T-helper 1 cell treated with Interleukin-12 subunit alpha and Interleukin-12 subunit beta and Interleukin-4 antibody, amounts not matched to agents 30 ng/mL and 1 ng/mL, for 36 hours (primary cell): ENCODE data around the gene ATP5IF1. TPM values are rescaled to one million over a fixed set of nuclear protein-coding genes. Genes with fewer than 3 reads are reported as not detected.

Source experiments
- intact Hi-C: fragments of 100-400 bp; cut with micrococcal nuclease; formaldehyde crosslinking; loops from one replicate; pipeline ENCODE4 v1.15.1; 2024
- total RNA-seq: library from RNA; stranded (reverse); gene quantifications from 2 replicates; pipeline ENCODE4 v1.2.3, GENCODE V29; 2022

Gene ATP5IF1
- total RNA-seq, 1 donor from 2014 or later, result 148 TPM

DNA sequence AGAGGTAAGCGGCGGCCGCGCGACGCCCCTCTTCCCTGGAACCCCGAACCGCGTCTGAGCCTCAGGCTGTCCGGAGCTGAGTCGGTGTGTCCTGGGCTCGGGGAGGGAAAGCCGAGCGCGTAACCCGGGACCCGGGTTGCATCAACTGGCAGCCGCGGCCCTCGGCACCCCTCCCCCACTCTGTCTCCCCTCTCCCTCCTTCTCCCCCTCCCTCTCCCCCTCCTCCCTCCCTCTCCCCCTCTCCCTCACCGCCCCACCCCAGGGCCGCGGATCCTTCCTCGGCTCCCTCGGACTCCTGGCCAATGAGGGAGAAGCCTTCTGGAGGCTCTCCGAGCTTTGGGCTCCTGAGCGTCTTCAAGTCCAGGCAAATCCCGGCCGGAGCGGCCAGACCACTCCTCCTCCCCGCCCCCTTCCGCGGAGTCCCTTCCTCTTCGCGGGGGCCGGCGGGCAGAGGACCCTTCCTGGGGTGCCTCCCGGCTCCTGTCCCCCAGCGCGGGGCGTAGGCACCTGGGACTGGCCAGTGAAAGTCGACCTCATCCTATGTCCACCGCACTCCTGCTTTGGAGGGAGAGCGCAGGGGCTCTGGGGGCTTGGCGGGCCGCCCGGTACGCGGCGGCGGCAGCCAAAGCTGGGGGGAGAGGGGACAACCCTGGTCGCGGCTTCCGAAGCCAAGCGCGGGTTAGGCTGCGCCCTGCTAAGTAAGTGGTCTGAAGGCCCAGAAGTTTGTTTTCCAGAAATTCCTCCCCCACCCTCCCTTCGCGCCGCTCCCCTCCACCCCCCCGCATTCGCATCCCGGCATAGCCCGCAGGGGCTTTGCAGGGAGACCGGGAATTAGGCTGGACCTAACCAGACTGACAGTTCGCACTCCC, 24.2 kb downstream of the ATP5IF1 start:
- intact Hi-C loops, result loop anchor here (1.0 to 5.0 kb wide), 9 partner anchors 12 to 667 kb away; partner anchors contain the start of genes ATP5IF1, EYA3, PHACTR4 and TRNAU1AP

DNA sequence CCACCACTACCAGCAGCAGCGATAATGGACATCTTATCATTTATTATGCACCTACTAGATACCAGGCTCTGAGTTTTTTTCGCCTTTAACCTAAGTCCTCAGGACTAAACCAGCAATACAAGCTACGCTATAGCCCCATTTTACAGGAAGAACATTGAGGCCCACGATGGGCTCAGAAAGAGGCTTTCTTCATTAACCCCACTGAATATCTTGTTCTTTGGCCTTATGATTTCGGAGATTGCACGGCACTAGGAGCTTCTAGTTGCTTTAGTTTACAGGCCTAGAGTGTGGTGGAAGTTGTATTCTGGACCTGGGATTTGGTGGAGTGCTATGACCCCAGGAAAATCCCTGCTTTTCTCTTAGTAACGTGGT, 24.9 kb downstream of the ATP5IF1 start:
- intact Hi-C loops, result no loop called here

DNA sequence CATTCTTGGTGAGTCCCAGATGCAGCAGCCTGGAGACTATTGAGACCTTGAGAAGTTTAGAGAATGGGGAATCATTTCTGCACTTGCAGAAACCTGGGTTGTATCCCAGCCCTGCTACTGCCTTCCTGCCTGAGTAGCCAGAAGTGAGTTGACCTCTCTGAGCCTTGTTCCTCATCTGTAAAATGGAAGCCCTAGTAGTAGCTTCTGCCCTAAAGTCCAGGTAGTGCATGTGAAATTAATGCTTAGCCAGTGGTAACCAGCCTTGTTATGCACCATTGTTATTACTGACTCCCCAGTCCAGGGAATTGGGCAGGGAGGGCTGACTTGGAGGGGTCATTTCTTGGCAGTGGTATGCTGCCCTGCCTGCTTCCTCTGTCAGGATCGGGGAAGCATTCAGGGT, 29.0 kb downstream of the ATP5IF1 start:
- intact Hi-C loops, result no loop called here

DNA sequence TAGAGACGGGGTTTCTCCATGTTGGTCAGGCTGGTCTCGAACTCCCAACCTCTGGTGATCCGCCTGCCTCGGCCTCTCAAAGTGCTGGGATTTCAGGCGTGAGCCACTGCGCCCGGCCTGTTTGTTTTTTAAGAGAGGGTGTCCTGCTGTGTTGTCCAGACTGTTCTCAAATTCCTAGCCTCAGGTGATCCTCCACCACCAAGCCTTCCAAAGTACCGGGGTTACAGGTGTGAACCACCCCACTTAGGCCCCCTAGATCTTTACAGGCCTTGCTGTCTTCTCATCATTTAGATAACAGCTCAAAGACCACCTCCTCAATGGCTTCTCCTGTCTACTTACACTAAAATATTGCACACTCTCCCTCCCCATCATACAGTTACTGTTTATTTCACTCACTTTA, 29.7 kb downstream of the ATP5IF1 start:
- intact Hi-C loops, result no loop called here

DNA sequence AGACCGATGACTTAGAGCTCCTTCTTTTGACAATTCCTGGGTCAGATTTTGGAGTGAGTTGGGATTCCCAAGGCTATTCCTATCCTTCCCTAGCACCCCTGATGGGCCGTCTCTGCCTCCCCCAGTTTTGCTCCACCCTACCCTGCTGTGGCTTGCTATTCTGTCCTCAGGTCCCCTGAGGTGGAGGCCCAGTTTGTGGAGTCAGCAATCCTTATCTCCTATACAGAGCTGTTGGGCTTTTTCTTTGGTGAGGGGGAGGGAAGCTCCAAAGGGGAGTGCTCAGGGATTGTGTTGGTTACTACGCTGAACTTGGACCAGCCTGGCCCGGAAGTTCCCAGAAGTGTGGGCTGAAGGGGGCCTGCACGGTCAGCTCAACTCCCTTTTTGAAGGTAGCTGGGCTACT, 31.0 kb downstream of the ATP5IF1 start:
- intact Hi-C loops, result no loop called here

DNA sequence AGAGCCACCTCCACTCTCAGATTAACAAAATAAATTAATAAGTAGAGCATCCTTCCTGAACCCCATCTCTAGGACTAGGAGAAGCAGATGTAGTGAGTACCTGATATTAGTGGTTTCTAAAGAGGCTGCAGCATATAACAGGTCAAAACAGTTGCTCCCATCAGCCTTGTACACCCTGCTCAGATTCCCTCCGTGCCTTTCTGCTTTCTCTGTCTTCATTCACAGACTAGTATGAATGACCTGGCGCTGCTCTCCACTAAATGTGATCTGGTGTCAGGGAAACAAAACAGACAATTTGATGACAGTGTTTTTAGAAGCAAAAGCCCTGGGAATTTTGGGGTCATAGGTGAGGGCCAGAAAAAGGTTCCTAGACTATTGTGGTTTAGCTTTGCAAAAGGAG, 31.7 kb downstream of the ATP5IF1 start:
- intact Hi-C loops, result no loop called here

DNA sequence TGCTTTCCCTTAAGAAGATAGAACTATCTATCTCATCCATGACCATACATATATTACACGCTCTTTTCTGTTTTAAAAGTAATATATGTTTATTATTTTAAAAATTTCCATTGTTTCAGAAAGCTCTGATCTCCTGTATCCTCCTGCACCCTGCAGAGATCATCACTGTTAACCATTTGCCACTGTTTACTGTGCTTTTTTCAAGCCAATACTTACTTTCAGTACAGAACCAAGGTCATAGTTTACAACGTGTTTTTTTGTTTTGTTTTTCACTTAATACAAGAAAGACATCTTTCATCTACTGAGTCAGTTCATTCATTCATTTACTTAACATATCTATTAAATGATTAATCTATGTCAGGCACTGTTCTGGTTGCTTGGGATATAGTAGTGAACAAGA, 33.6 kb downstream of the ATP5IF1 start:
- intact Hi-C loops, result no loop called here

DNA sequence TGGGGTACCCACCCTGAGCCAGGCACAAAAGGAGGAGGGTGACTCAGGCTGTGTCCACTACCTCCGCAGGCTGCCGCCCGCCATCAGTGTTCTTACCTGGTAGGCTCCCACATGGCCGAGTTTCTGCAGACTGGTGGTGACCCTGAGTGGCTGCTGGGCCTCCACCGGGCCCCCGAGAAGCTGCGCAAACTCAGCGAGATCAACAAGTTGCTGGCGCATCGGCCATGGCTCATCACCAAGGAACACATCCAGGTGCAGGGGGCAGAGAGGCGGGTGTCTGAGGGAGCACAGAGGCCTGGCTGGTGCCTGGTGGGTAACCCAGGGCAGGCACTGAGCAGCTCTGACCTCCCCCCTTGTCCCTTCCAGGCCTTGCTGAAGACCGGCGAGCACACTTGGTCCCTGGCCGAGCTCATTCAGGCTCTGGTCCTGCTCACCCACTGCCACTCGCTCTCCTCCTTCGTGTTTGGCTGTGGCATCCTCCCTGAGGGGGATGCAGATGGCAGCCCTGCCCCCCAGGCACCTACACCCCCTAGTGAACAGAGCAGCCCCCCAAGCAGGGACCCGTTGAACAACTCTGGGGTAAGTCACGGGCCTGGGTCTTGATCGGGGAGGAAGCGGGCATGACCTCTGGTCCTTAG, 36.4 kb downstream of the ATP5IF1 start:
- intact Hi-C loops, result no loop called here

DNA sequence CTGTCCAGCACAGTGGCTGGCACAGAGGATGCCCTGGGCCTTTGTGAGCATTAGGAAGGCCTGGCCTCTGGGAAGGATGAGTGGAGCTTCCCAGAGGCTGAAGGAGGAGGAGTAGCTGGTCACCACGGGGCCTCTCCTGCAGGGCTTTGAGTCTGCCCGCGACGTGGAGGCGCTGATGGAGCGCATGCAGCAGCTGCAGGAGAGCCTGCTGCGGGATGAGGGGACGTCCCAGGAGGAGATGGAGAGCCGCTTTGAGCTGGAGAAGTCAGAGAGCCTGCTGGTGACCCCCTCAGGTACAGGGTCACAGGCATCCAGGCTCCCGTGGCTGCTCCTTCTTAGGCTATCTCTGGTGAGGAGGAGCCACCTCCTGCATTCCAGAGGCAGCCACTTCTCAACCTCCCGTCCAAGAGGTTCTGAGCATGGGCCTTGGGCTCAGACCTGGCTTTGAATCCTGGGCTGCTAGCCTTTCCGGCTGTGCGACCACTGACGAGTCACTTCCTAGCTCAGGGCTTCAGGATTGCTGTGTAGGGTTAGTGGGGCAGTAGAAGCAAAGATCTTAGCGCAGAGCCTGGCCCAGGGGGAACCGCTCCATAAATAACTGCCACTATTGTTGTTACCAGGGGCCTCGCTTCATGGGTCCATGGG, 37.4 kb downstream of the ATP5IF1 start:
- intact Hi-C loops, result no loop called here

DNA sequence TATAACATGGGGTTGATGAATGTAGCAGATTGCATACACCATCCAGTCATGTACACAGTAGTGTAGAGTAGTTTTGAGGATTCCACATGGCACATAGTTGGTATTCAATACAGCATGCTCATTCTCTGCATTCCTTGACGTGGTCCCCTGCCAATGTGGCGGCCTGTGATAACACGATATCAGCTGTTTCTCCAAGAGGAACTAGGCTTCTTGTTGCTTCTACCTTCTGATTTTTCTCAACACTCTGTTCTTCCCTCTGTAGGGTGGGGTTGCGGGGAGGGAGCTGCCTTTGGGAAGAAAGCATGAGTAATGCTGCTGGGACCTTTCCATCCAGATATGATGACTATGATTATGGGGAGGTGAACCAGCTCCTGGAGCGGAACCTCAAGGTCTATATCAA, 42.8 kb downstream of the ATP5IF1 start:
- intact Hi-C loops, result no loop called here

DNA sequence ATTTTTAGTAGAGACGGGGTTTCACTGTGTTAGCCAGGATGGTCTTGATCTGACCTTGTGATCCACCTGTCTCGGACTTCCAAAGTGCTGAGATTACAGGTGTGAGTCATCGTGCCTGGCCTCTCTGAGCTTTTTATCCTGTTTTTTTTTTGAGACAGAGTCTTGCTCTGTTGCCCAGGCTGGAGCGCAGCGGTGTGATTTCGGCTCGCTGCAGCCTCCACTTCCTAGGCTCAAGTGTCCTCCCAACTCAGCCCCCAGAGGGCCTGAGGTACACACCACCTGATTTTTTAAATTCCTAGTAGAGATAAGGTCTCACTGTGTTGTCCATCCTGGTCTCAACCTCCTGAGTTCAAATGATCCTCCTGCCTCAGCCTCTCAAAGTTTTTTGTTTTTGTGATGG, 43.8 kb downstream of the ATP5IF1 start:
- intact Hi-C loops, result no loop called here

DNA sequence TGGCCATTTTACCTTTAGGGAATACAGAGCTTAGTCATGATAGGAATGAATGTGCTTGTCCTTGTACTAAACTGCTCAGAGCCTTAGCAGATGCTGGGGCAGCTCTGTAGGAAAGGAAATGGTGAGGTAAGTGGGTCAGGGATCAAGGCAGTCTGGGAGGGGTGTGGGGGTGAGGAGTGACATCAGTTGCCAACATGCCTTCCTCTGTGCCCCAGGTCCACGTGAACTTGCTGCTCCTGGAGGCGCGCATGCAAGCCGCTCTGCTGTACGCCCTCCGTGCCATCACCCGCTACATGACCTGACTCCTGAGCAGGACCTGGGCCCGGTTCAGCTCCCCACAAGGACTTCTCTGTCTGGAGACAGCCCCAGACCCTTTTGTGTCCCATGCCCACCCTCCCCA, 44.6 kb downstream of the ATP5IF1 start:
- intact Hi-C loops, result no loop called here

DNA sequence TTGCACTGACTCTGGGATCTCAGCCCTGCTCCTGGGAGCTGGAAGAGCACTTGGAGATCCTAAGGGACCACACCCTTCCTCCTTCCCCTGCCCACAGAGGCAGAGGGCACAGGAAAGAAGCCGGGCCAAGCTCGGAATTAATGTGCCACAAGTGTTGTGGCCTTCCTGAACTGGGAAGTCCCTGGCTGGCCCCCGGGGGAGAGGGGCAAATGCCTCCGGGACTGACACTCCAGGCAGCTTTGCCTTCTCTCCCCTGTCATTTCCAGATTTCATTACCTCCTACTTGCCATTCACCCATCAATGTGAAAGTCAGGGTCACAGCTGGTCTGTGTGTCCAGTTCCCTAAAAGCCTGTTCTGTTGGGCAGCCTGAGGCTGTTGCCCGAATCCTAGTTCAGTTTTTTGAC, 45.1 kb downstream of the ATP5IF1 start:
- intact Hi-C loops, result no loop called here

DNA sequence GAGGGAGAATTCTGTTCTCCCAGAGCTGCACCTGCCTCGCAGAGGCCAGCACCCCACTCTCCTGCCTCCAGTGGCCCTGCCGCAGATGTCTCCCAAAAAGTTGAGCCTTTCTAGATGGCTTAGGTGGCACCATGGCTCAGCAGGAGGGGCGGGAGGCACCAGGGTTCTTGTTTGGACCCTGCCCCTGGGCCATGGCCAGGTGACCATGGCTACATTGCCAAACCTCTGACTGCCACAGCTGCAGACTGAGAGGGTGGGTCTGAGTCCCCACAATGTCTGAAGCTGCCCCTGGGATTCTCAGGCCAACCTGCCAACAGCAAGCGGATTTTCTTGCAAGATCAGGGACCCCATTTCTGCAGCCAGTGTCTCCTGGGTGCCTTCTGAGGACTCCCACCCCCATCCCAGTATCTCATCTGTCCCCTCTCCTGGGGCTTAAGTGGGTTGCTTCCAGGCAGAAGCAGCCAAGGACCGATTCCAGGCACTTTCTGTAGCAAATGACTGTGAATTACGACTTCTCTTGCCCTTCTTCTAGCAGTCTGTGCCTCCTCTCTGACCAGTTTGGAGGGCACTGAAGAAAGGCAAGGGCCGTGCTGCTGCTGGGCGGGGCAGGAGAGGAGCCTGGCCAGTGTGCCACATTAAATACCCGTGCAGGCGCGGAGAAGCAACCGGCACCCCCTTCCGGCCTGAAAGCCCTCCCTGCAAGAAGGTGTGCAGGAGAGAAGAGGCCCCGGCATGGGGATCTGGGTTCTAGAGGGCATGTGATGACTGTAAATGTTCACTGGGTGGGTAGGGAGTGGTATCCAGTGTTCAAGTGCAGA, 45.9 kb downstream of the ATP5IF1 start:
- intact Hi-C loops, result no loop called here

DNA sequence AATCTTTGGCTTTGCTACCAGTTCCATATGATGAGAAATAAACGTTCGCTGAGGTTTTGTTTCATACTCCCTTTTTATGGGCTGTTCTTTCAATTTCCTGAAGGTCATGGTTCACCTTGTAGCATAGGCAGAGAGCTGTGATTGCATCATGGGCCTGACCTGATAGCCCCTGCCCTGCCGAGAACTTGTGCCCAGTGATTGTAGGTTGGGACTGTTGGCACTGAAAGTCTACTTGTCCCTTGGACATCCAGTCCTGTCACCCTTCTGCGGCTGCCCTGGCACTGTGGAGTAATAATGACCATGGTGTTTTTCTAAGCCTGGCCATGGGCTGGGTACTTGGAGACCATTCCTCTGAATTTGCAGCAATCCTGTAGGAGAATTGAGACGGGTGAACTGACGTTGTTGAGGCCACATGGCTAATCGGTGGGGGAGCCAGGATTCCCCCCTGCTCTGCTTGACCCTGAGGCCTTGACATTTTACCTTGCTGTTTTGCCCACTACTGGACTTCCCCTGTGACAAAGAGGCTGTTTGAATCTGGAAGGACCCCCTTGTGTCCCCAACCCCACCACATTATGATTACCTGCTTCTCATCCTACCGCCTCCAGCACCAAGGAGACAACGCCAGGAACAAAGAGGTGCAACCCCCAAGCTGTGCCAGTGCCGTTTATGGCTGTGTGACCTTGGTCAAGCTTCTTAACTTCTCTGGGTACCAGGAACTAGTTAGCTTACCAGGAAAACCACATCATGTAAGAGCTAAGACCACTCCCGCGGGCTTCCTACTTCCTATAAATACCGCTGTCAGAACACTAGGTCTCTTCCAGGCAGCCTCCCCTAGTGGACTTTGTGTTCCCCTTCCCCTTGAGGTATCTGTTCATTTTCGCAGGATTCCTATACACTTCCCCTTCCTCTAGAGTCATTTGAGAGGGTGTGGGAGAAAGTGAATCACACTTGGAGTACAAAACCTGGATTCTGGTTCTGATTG, 46.8 kb downstream of the ATP5IF1 start:
- intact Hi-C loops, result no loop called here

DNA sequence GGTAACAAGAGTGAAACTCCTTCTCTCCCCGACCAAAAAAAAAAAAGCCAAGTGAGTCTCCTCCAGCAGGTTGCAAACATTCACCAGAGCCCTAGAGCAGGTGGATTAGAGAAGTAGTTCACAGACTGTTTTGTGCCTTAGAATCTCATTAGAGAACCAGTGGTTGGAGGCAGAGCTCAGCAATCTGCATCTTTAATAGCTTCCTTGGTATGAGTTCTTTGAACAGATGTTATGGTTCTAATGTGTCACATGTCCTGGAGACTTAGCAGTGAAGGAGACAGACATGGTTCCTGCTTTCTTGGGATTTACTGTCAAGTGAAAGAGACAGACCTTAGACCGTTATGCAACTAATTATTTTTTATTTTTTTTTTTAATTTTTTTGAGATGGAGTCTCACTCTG, 50.2 kb downstream of the ATP5IF1 start:
- intact Hi-C loops, result no loop called here
